ENCODE data around the gene RPS6KB1. TPM values are rescaled to one million over a fixed set of nuclear protein-coding genes. Genes with fewer than 3 reads are reported as not detected.

Gene RPS6KB1
- total RNA-seq, 1 experiment from 2014 or later = 21.6 TPM

DNA sequence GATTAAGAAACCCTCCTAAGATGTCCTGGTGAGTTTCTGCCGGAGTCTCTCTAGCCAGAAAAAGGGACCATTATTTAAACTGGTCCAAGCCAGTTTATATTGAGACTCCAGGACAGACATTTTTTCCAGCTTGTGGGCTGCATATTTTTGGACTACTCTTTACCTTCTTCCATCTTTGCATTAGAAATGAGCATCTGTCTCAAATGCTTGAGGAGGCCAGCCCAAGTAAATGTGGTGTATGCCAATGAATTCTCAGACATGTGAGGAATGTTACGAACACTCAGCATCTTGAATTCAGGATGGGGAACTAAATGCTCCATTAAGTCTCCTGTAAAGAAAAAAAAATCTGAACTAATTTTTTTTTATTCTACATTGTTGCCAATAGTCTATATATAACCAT, 18.5 kb upstream of the RPS6KB1 start (continued):
- no peak for TF ChIP-seq PRDM15 (CRISPR knock-in tag; IDR thresholded peaks at IDR 0.05)
- TF ChIP-seq ZNF138 (CRISPR knock-in tag; conservative IDR thresholded peaks at IDR 0.05) = no peak
- TF ChIP-seq, protein P1, sequence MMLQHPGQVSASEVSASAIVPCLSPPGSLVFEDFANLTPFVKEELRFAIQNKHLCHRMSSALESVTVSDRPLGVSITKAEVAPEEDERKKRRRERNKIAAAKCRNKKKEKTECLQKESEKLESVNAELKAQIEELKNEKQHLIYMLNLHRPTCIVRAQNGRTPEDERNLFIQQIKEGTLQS (CRISPR knock-in tag; conservative IDR thresholded peaks at IDR 0.05) = no peak
- TF ChIP-seq NFATC4 (CRISPR knock-in tag; IDR thresholded peaks at IDR 0.05) = no peak
- TF ChIP-seq, protein P2, sequence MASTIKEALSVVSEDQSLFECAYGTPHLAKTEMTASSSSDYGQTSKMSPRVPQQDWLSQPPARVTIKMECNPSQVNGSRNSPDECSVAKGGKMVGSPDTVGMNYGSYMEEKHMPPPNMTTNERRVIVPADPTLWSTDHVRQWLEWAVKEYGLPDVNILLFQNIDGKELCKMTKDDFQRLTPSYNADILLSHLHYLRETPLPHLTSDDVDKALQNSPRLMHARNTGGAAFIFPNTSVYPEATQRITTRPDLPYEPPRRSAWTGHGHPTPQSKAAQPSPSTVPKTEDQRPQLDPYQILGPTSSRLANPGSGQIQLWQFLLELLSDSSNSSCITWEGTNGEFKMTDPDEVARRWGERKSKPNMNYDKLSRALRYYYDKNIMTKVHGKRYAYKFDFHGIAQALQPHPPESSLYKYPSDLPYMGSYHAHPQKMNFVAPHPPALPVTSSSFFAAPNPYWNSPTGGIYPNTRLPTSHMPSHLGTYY (CRISPR knock-in tag; IDR thresholded peaks at IDR 0.05) = no peak
- no peak for TF ChIP-seq RORB (CRISPR knock-in tag; IDR thresholded peaks at IDR 0.05)
- TF ChIP-seq, protein P3, sequence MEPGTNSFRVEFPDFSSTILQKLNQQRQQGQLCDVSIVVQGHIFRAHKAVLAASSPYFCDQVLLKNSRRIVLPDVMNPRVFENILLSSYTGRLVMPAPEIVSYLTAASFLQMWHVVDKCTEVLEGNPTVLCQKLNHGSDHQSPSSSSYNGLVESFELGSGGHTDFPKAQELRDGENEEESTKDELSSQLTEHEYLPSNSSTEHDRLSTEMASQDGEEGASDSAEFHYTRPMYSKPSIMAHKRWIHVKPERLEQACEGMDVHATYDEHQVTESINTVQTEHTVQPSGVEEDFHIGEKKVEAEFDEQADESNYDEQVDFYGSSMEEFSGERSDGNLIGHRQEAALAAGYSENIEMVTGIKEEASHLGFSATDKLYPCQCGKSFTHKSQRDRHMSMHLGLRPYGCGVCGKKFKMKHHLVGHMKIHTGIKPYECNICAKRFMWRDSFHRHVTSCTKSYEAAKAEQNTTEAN (CRISPR knock-in tag; IDR thresholded peaks at IDR 0.05) = no peak
- no peak for TF ChIP-seq ZNF281 (CRISPR knock-in tag; IDR thresholded peaks at IDR 0.05)
- TF ChIP-seq, protein P4, sequence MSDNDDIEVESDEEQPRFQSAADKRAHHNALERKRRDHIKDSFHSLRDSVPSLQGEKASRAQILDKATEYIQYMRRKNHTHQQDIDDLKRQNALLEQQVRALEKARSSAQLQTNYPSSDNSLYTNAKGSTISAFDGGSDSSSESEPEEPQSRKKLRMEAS (CRISPR knock-in tag; IDR thresholded peaks at IDR 0.05) = no peak
- TF ChIP-seq MYBL2 (CRISPR knock-in tag; IDR thresholded peaks at IDR 0.05) = no peak

DNA sequence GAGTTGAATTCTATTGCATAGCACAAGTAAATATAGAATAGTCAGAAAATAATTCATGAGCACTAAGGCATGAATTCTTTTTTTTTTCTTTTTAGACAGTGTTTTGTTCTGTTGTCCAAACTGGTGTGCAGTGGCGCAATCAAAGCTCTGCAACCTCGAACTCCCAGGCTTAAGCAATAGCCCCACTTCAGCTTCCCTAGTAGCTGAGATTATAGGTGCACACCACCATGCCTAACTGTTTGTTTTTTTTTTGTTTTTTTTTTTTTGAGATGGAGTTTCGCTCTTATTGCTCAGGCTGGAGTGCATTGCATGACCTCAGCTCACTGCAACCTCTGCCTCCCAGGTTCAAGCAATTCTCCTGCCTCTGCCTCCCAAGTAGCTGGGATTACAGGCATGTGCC, 16.8 kb upstream of the RPS6KB1 start:
- ATAC-seq (no peak), DNase-seq (ENCODE audit: low spot score) (no peak)
- Mint-ChIP-seq H3K27me3 (ENCODE audit: low read depth) (no peaks in the 10 kb centered on the region), H3K4me1 (no peaks in the 10 kb centered on the region), H3K4me3 (no peak overlapping the region), H3K9me3 (no peaks in the 10 kb centered on the region), H3K27ac (no peak overlapping the region), H3K36me3 (peaks cover 20% of the 10 kb centered on the region)
- ChIA-PET POLR2A (no interaction called here), CTCF (no interaction called here)
- TF ChIP-seq, protein P5, sequence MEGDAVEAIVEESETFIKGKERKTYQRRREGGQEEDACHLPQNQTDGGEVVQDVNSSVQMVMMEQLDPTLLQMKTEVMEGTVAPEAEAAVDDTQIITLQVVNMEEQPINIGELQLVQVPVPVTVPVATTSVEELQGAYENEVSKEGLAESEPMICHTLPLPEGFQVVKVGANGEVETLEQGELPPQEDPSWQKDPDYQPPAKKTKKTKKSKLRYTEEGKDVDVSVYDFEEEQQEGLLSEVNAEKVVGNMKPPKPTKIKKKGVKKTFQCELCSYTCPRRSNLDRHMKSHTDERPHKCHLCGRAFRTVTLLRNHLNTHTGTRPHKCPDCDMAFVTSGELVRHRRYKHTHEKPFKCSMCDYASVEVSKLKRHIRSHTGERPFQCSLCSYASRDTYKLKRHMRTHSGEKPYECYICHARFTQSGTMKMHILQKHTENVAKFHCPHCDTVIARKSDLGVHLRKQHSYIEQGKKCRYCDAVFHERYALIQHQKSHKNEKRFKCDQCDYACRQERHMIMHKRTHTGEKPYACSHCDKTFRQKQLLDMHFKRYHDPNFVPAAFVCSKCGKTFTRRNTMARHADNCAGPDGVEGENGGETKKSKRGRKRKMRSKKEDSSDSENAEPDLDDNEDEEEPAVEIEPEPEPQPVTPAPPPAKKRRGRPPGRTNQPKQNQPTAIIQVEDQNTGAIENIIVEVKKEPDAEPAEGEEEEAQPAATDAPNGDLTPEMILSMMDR (IDR thresholded peaks at IDR 0.05) = no peak
- no peak for TF ChIP-seq IRF2 (CRISPR knock-in tag; IDR thresholded peaks at IDR 0.05; ENCODE audit: borderline replicate concordance, low read depth)
- TF ChIP-seq ZNF138 (CRISPR knock-in tag; conservative IDR thresholded peaks at IDR 0.05) = no peak
- no peak for TF ChIP-seq NFATC4 (CRISPR knock-in tag; IDR thresholded peaks at IDR 0.05)
- no peak for TF ChIP-seq GABPB1 (CRISPR knock-in tag; IDR thresholded peaks at IDR 0.05)
- TF ChIP-seq ESRRA (CRISPR knock-in tag; IDR thresholded peaks at IDR 0.05; ENCODE audit: borderline replicate concordance) = no peak
- no peak for TF ChIP-seq ZNF512 (CRISPR knock-in tag; IDR thresholded peaks at IDR 0.05; ENCODE audit: borderline replicate concordance)
- no peak for TF ChIP-seq SP1 (CRISPR knock-in tag; conservative IDR thresholded peaks at IDR 0.05)
- no peak for TF ChIP-seq ZNF416 (CRISPR knock-in tag; IDR thresholded peaks at IDR 0.05)
- TF ChIP-seq, protein P6, sequence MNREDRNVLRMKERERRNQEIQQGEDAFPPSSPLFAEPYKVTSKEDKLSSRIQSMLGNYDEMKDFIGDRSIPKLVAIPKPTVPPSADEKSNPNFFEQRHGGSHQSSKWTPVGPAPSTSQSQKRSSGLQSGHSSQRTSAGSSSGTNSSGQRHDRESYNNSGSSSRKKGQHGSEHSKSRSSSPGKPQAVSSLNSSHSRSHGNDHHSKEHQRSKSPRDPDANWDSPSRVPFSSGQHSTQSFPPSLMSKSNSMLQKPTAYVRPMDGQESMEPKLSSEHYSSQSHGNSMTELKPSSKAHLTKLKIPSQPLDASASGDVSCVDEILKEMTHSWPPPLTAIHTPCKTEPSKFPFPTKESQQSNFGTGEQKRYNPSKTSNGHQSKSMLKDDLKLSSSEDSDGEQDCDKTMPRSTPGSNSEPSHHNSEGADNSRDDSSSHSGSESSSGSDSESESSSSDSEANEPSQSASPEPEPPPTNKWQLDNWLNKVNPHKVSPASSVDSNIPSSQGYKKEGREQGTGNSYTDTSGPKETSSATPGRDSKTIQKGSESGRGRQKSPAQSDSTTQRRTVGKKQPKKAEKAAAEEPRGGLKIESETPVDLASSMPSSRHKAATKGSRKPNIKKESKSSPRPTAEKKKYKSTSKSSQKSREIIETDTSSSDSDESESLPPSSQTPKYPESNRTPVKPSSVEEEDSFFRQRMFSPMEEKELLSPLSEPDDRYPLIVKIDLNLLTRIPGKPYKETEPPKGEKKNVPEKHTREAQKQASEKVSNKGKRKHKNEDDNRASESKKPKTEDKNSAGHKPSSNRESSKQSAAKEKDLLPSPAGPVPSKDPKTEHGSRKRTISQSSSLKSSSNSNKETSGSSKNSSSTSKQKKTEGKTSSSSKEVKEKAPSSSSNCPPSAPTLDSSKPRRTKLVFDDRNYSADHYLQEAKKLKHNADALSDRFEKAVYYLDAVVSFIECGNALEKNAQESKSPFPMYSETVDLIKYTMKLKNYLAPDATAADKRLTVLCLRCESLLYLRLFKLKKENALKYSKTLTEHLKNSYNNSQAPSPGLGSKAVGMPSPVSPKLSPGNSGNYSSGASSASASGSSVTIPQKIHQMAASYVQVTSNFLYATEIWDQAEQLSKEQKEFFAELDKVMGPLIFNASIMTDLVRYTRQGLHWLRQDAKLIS (CRISPR knock-in tag; IDR thresholded peaks at IDR 0.05; ENCODE audit: borderline replicate concordance) = no peak
- TF ChIP-seq TP53 (CRISPR knock-in tag; IDR thresholded peaks at IDR 0.05) = no peak
